WI38 (cell line): ENCODE data around the gene CC2D1A.
A peak's percentile ranks its signal among the peaks of the same experiment; 100 is the strongest.

Experiments
- H3K4me3 ChIP-seq: 2 replicates; pipeline ENCODE4 v1.5.1; 2011; ENCODE audit warnings: low read depth, mild to moderate bottlenecking, control low read depth, low read length
- CTCF ChIP-seq: IDR thresholded peaks from 2 replicates; pipeline ENCODE4 v1.5.1; 2012; ENCODE audit warnings: low read depth, mild to moderate bottlenecking, control low read depth, low read length

Gene CC2D1A

GRCh38 chr19:13937479-13938300 lies 31.7 kb downstream of the CC2D1A start:
- no peak for TF ChIP-seq CTCF
- H3K4me3 ChIP-seq, result peak overlapping the region; percentile 52

- H3K4me3 ChIP-seq, result peak within 1 kb of the TSS; percentile 52
- no peak for TF ChIP-seq CTCF
Measured at GRCh38 chr19:13938301-13939064, 32.5 kb downstream of the CC2D1A start, which contains the start of gene PODNL1. Gene PODNL1, minus strand, starts transcription at chr19:13938417. Its CDS starts 236 bp downstream, at chr19:13938181.

- no peak overlapping the region for H3K4me3 ChIP-seq
- TF ChIP-seq CTCF, result no peak
Measured at GRCh38 chr19:13942023-13942684, 36.2 kb downstream of the CC2D1A start.

GRCh38 chr19:13946414-13946813 lies 40.4 kb downstream of the CC2D1A start:
- TF ChIP-seq CTCF, result no peak
- no peak overlapping the region for H3K4me3 ChIP-seq

GRCh38 chr19:13951043-13951442 lies 45.0 kb downstream of the CC2D1A start:
- TF ChIP-seq CTCF, result no peak
- no peak overlapping the region for H3K4me3 ChIP-seq

- TF ChIP-seq CTCF, result no peak
- peak overlapping the region; percentile 60 for H3K4me3 ChIP-seq
Measured at GRCh38 chr19:13951799-13952153, 45.8 kb downstream of the CC2D1A start.
